Spleen (tissue), 7 donors: Measurements from ENCODE around the gene TUBGCP2.

Experiments used
- POLR2A ChIP-seq, 3 donors: fragments of 450-650 bp; IDR thresholded peaks; one replicate each; pipeline ENCODE4 v1.5.1; 2017; ENCODE audit warnings: antibody characterized with exemption in 3 of 3, mild to moderate bottlenecking in 1 of 3
- TF ChIP-seq, protein P1 (sequence below), 11 experiments: fragments of 200-600 bp in 7 of 11; fragments of 450-650 bp in 4 of 11; sonication (generic) in 4 of 11; IDR thresholded peaks in 8 of 11; conservative IDR thresholded peaks in 3 of 11; 1 replicate in 7 of 11; 2 replicates in 4 of 11; pipeline versions ENCODE4 v1.4.0 to v1.8.0; 2016 to 2021; ENCODE audit warnings: antibody characterized with exemption in 11 of 11, inconsistent platforms in 4 of 11, mild to moderate bottlenecking in 1 of 11
- donor health status: DM: no; HTN: no; CAD: no; lungs with moderate emphysema.
- donor health status: DM: no; HTN: no; CAD: no.
- donor health status: DM: no; HTN: no; CAD: no.

DNA sequence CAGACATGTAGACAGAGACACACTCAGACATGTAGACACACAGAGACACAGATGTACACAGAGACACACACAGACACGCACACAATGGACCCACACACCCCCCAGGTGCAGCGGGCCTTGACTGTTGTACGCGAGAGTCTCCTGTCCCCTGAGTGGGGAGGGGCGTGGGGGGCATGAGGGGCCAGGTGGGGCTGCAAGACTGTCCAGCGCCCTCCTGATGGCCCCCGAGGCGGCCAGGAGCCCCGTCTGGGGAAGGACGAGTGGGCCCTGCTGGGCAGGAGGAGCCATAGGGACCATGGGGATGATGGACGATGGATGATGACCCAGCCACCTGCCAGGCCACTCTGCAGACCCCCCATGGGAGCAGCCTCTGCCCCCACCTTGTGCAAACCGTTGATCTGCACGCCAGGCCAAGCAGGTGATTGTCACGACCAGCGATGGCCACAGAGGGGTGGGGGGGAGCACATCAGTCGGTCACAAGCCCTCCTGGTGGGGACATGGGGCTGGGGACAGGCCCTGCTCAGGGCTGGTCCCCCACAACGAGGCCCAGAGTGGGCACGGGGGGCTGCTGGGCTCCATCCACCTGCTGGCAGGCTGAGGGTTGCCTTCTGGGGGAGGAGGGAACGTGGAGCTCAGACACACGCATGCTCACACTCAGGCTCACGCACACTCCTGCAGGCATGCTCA, 59.4 kb downstream of the TUBGCP2 start:
- TF ChIP-seq, protein P1, sequence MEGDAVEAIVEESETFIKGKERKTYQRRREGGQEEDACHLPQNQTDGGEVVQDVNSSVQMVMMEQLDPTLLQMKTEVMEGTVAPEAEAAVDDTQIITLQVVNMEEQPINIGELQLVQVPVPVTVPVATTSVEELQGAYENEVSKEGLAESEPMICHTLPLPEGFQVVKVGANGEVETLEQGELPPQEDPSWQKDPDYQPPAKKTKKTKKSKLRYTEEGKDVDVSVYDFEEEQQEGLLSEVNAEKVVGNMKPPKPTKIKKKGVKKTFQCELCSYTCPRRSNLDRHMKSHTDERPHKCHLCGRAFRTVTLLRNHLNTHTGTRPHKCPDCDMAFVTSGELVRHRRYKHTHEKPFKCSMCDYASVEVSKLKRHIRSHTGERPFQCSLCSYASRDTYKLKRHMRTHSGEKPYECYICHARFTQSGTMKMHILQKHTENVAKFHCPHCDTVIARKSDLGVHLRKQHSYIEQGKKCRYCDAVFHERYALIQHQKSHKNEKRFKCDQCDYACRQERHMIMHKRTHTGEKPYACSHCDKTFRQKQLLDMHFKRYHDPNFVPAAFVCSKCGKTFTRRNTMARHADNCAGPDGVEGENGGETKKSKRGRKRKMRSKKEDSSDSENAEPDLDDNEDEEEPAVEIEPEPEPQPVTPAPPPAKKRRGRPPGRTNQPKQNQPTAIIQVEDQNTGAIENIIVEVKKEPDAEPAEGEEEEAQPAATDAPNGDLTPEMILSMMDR (IDR thresholded peaks at IDR 0.05 in 8 of 11, conservative IDR thresholded peaks at IDR 0.05 in 3 of 11) = no peak
- TF ChIP-seq POLR2A (IDR thresholded peaks at IDR 0.05) = no peak
